Tracheal epithelial cell (primary cell): ENCODE measurements around the gene NPAS3. TPM values are rescaled to one million over a fixed set of nuclear protein-coding genes. Genes with fewer than 3 reads are reported as not detected.

Experiments
- total RNA-seq: library from RNA; depleted of rRNA; stranded (reverse); fragments of >200 nt; gene quantifications from 2 replicates; pipeline ENCODE4 v1.2.1, GENCODE V29; 2014

The NPAS3 gene
- under 0.01 and 0.24 TPM in 2 replicates for total RNA-seq

DNA sequence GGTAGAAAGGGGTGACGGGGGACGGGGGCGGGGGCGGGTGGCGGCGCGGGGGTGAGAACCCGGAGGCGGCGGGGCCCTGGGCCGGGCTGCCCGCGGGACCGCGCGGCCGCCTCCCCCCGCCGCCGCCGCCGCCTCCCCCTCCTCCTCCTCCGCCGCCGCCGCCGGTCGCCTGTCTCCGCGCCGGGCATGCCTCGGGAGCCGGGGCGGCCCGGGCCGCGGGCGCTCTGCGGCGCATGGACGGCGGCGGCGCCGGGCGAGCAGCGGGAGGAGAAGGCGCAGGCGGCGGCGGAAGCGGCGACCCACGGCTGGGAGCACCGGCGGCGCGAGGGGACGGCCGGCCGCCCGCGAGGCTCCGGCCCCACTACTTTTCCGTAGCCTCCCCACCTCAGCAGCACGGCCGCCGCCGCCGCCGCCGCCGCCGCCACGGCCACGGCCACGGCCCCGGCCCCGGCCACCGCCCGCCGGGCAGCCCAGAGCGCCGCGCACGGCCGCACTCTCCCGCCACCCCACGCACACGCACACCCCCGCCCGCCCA lies at the start of gene NPAS3:
TSS of gene NPAS3 (plus strand) at position 161 of the 535 bp plus-strand sequence.

